Tibial nerve (tissue), 3 donors: ENCODE measurements around the gene KCNK17.

Experiments
- POLR2A ChIP-seq, 2 donors: fragments of 450-650 bp; IDR thresholded peaks; one replicate each; pipeline ENCODE4 v1.6.1; 2017; ENCODE audit warnings: antibody characterized with exemption in 2 of 2, mild to moderate bottlenecking in 2 of 2, moderate library complexity in 2 of 2
- TF ChIP-seq, protein P1 (sequence below), 5 experiments: fragments of 200-600 bp in 3 of 5; fragments of 450-650 bp in 2 of 5; sonication (generic) in 3 of 5; IDR thresholded peaks; one replicate each; pipeline ENCODE4 v1.5.1; 2016 to 2019; ENCODE audit warnings: antibody characterized with exemption in 5 of 5, mild to moderate bottlenecking in 3 of 5, moderate library complexity in 2 of 5

DNA sequence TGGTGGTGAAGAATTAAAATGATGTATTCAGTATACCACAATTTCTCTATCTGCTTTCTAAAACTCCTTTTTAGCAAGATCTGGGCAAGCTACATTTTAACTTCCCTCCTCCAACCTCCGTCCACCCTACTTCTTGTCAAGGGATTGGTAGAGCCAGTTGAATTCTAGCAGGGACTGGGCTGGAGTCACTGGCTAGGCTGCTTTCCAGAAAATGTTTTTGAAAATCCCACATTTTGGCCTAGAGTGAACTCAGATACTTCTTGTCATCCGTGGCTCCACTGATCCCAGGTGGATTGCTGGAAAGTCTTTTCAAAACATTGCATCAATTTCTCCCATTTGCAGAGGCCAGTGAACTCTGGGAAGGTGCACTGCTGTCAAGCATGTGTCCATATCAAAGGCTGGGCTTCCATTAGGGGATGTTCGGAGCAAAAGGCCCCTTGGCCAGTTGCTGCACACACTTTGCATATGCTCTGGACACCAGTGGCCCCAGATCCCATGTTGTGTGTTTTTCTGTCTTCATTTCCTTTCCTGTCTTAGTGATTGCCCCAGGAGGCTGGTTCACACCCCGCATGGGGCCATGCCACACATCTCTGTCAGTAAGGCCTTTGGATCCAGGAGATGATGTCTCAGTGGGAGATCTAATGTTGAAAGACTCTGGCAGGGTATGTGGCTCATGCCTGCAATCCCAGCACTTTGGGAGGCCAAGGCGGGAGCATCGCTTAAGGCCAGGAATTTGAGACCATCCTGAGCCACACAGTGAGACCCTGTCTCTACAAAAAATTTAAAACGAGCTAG is 19.6 kb upstream of the KCNK17 start:
- TF ChIP-seq, protein P1, sequence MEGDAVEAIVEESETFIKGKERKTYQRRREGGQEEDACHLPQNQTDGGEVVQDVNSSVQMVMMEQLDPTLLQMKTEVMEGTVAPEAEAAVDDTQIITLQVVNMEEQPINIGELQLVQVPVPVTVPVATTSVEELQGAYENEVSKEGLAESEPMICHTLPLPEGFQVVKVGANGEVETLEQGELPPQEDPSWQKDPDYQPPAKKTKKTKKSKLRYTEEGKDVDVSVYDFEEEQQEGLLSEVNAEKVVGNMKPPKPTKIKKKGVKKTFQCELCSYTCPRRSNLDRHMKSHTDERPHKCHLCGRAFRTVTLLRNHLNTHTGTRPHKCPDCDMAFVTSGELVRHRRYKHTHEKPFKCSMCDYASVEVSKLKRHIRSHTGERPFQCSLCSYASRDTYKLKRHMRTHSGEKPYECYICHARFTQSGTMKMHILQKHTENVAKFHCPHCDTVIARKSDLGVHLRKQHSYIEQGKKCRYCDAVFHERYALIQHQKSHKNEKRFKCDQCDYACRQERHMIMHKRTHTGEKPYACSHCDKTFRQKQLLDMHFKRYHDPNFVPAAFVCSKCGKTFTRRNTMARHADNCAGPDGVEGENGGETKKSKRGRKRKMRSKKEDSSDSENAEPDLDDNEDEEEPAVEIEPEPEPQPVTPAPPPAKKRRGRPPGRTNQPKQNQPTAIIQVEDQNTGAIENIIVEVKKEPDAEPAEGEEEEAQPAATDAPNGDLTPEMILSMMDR (IDR thresholded peaks at IDR 0.05), result no peak
- TF ChIP-seq POLR2A (IDR thresholded peaks at IDR 0.05), result no peak
